ENCODE results near the gene HERPUD2.
"Not testable (repeated sequence)": the region's sequence is repeated elsewhere in the genome, so short reads cannot be mapped to it uniquely, and the experiment has no call there.

The HERPUD2 gene

DNA sequence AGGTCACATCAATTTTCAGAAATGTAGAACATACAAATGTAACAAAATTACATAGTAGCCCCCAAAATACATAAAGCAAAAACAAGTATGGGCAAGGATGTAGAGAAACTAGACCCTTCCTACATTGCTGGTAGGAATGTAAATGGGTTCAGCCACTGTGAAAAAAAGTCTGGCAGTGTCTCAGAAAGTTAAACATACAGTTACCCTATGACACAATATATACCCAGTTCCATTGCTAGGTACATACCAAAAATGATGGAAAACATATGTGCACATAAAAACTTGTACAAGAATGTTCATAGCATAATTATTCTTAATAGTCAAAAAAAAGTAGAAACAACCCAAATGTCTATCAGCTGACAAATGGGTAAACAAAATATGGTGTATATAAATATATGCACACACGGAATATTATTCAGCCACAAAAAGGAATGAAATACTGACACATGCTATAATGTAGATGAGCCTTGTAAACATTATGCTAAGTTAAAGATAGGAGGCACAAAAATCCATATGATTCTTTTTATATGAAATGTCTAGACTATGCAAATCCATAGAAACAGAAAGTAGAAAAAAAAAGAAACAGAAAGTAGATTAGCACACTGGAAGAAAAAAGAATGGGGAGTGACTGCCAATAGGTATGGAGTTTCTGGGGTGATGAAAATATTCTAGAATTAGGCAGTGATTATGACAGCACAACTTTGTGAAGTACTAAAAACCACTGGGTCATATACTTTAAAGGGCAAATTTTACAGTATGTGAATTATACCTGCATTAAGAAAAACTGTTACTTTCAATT is 13.5 kb downstream of the HERPUD2 start:
- FAIRE-seq (no peak), DNase-seq (ENCODE audit: insufficient read length, low spot score) (no peak)
- TF ChIP-seq, protein P1, sequence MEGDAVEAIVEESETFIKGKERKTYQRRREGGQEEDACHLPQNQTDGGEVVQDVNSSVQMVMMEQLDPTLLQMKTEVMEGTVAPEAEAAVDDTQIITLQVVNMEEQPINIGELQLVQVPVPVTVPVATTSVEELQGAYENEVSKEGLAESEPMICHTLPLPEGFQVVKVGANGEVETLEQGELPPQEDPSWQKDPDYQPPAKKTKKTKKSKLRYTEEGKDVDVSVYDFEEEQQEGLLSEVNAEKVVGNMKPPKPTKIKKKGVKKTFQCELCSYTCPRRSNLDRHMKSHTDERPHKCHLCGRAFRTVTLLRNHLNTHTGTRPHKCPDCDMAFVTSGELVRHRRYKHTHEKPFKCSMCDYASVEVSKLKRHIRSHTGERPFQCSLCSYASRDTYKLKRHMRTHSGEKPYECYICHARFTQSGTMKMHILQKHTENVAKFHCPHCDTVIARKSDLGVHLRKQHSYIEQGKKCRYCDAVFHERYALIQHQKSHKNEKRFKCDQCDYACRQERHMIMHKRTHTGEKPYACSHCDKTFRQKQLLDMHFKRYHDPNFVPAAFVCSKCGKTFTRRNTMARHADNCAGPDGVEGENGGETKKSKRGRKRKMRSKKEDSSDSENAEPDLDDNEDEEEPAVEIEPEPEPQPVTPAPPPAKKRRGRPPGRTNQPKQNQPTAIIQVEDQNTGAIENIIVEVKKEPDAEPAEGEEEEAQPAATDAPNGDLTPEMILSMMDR (IDR thresholded peaks at IDR 0.05; ENCODE audit: insufficient read depth, missing control alignments) = no peak

- TF ChIP-seq, protein P1 (IDR thresholded peaks at IDR 0.05; ENCODE audit: insufficient read depth, missing control alignments) = no peak
- DNase-seq (ENCODE audit: insufficient read length, low spot score) = no peak
- FAIRE-seq = no peak
Measured at GRCh38 chr7:35680403-35681013, 14.4 kb downstream of the HERPUD2 start.

- FAIRE-seq (no peak), DNase-seq (ENCODE audit: insufficient read length, low spot score) (no peak)
- TF ChIP-seq, protein P1 (IDR thresholded peaks at IDR 0.05; ENCODE audit: insufficient read depth, missing control alignments) = no peak
Measured at GRCh38 chr7:35677582-35678356, 17.2 kb downstream of the HERPUD2 start.

DNA sequence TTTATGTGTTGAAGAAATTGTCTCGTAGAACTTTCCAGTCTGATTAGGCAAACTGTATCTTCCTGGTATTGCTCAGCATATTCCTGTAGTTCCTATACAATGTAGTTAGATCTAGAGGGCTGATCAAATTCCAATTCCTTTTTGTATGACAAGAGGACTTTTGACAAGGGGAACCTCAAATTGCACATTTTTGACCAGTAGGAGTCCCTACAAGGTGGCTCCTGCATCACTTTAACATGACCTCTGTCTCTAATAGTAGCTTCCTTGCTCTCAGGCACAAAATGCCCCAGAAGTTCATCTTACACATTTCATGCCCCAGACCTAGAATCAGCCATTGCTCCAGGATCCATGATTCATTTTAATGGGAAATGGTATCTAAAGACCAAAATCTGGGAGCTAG is 18.7 kb downstream of the HERPUD2 start:
- DNase-seq (ENCODE audit: insufficient read length, low spot score) (no peak), FAIRE-seq (no peak)
- TF ChIP-seq, protein P1 (IDR thresholded peaks at IDR 0.05; ENCODE audit: insufficient read depth, missing control alignments) = no peak

- TF ChIP-seq, protein P1 (IDR thresholded peaks at IDR 0.05; ENCODE audit: insufficient read depth, missing control alignments) = no peak
- no peak for FAIRE-seq
- DNase-seq (ENCODE audit: insufficient read length, low spot score) = no peak
Measured at GRCh38 chr7:35670856-35671569, 23.9 kb downstream of the HERPUD2 start.

- DNase-seq (ENCODE audit: insufficient read length, low spot score); FAIRE-seq: not testable (repeated sequence)
Measured at GRCh38 chr7:35660411-35660810, 34.5 kb downstream of the HERPUD2 start.

DNA sequence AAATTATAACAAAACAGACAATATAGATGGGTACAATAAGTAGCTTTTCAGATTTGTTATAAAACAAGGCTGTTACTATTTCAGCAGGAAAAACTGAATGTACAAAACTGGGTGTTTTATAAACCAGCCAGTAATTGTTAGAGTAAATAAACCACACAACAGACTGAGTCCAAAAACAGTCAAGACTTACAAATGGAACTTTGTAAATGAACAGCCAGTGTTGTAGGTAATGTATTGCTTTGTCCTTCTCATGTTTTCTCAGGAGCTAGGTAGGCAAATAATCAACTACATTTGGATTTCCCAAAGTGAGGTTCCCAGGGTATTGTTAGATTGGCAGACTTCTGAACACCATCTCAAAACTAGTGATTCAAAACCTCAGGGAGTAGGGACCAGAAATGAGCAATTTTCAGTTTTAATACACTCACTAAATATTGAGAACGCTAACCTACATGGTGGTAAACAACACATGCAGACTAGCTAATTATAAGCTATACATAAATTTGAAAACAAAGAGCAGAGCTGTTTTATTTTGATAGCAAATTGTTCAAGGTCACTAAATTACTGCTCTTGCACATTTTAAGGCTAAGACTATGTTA is 36.2 kb downstream of the HERPUD2 start:
- TF ChIP-seq, protein P1 (IDR thresholded peaks at IDR 0.05; ENCODE audit: insufficient read depth, missing control alignments) = no peak
- FAIRE-seq (no peak), DNase-seq (ENCODE audit: insufficient read length, low spot score) (no peak)

Data from D721Med (cell line).